A204.1 (cell line): ENCODE results near the gene BRD8.
A peak's percentile ranks its signal among the peaks of the same experiment; 100 is the strongest.
"Not testable (repeated sequence)": the region's sequence is repeated elsewhere in the genome, so short reads cannot be mapped to it uniquely, and the experiment has no call there.

Source experiments
- FAIRE-seq: peaks from 2 replicates; lab custom pipeline; 2012; peaks lifted over from hg19 to GRCh38; lab: Jason Lieb, UNC

Gene BRD8, protein sequence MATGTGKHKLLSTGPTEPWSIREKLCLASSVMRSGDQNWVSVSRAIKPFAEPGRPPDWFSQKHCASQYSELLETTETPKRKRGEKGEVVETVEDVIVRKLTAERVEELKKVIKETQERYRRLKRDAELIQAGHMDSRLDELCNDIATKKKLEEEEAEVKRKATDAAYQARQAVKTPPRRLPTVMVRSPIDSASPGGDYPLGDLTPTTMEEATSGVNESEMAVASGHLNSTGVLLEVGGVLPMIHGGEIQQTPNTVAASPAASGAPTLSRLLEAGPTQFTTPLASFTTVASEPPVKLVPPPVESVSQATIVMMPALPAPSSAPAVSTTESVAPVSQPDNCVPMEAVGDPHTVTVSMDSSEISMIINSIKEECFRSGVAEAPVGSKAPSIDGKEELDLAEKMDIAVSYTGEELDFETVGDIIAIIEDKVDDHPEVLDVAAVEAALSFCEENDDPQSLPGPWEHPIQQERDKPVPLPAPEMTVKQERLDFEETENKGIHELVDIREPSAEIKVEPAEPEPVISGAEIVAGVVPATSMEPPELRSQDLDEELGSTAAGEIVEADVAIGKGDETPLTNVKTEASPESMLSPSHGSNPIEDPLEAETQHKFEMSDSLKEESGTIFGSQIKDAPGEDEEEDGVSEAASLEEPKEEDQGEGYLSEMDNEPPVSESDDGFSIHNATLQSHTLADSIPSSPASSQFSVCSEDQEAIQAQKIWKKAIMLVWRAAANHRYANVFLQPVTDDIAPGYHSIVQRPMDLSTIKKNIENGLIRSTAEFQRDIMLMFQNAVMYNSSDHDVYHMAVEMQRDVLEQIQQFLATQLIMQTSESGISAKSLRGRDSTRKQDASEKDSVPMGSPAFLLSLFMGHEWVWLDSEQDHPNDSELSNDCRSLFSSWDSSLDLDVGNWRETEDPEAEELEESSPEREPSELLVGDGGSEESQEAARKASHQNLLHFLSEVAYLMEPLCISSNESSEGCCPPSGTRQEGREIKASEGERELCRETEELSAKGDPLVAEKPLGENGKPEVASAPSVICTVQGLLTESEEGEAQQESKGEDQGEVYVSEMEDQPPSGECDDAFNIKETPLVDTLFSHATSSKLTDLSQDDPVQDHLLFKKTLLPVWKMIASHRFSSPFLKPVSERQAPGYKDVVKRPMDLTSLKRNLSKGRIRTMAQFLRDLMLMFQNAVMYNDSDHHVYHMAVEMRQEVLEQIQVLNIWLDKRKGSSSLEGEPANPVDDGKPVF

DNA sequence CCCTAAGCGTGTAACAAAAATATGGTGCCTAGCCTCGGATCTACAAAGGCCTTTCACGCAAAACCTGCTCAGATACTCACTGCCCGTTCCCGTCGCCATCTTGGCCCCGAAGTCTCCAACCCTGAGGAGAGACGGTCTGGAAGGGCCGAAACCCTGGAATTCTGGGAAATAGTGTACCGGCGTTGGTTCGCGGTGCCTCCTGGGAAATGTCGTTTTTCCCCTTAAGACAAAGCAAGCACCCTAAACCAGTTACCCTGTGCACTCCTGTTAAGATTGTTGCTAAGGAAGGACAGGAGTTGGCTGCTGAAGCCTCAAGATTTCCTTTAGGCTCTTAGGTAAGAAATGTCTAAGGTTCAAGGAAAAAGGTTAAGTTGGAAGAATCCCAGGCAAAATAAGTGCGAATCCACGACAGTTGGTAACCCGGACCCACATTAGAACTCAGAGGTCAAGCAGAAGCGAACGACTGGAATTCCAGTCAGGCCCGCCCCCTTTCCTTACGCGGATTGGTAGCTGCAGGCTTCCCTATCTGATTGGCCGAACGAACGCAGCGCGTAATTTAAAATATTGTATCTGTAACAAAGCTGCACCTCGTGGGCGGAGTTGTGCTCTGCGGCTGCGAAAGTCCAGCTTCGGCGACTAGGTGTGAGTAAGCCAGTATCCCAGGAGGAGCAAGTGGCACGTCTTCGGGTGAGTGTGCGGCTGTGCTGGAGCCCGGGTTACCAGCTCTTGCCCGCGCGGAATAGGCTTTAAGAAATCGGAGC lies at the start of gene BRD8, which contains the start of gene KIF20A:
TSS of gene BRD8 (minus strand) at position 115 of the 761 bp plus-strand sequence. CDS start at position 99, 16 bp downstream.
TSS of gene KIF20A (plus strand) at position 597 of the 761 bp plus-strand sequence. CDS start 569 bp downstream, outside the sequence.
- peak; percentile 95 for FAIRE-seq

DNA sequence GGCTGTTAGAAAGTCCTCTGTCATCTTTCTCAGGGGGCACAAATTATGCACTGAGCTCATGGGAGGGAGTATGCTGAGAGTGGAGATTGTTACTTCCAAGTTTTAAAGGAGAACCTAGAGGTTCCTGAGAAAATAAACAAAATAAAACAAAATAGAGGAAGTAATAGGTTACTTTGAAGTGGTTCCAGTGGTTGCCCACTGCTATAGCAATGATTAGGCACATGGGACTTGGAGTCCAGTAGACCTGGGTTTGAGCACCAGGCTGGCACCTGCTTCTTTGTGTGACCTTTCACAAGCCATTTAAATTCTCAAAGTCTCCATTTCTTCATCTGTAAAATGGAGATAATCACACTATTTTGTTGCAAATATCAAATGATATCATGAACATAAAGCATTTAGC lies 48.5 kb upstream of the BRD8 start:
- FAIRE-seq = no peak

DNA sequence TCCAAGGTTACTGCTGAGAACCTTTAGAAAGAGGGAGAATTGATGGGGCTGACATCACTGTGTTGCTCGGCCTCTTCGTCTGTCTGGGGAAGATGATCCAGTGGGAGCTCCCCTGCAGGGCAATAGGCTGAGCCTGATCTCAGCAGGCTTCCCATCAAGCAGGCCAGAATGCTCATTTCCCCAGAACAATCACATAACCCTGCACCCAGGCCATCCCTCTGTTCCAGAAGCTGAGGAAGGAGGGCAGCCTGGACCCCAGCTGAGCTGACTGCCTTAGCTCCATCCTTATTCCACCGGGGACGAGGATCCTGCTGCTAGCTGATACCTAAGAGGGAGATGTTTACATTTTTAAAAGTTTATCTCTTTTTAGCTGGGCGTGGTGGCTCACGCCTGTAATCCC lies 46.3 kb upstream of the BRD8 start:
- FAIRE-seq = no peak

DNA sequence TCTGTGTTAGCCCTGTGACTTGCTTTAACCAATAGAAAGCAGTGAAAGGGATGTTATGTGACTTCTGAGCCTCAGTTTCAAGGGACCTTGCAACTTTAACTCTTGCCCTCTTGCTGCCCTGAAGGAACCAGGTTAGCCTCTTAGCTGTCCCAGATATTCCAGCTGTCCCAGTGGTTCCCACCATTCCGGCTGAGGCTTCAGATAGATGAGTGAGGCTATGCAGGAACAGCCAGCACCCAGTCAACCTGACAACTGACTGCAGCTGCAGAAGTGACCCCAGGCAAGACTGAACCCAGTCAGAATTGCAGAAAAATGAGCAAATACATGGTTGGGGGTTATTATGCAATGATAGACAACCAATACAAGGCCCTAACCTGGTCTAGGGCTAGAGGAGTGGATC lies 45.1 kb upstream of the BRD8 start:
- FAIRE-seq = no peak

DNA sequence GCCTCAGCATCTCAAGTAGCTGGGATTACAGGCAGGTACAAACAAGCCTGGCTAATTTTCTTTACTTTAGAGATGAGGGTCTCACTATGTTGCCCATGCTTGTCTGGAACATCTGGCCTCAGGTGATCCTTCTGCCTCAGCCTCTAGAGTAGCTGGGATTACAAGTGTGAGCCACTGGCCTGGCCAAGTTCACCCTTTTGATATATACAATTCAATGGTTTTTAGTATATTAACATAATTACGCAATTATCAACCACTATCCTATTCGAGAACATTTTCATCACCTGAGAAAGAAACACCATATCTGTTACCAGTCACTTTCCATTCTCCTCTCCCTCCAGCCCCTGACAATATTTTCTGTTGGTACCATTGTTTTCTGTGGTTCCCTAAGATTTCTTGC lies 38.4 kb upstream of the BRD8 start:
- no peak for FAIRE-seq

DNA sequence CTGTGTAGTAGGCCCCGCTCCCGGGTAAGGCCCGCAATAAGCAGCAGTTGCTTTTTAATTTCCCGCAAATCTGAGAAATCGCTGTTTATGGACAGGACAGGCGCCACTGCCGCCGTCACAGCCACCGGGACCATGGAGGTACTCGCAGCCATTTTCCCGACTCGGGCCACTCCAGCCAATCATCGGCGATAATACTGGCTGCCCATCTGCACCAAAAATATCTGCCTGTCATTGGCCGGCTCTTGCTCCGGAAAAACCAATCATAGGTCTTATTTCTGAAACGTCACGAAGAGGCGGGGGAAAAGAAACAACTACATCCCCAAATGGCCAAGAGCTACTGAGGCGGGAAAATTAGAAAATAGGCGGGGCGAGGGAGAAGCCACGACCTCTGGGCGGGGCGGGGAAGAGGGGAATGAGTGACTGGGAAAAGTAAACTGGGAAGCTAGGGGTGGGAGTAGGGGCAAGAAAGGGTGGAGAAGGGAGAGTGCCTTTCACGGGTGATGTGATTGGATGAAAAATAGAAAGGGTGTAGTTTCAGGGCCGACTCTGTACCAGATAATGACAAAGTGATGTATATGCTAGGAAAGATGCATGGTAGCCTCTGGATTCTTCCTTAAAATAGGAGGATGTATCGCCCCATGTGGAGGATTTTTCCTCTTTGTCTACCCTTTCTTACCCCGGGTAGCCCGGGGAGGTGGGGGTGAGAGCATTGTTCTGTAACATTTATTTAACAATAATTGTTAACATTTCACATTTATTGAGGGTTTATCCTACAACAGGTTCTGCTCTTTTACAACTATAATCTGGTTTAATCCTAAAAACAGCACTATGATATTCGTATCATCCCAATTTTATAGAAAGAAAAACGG lies 35.0 kb upstream of the BRD8 start, which contains the start of gene CDC23:
TSS of gene CDC23 (minus strand) at position 163 of the 869 bp plus-strand sequence. CDS start at position 152, 11 bp downstream.
- peak; percentile 100 for FAIRE-seq

DNA sequence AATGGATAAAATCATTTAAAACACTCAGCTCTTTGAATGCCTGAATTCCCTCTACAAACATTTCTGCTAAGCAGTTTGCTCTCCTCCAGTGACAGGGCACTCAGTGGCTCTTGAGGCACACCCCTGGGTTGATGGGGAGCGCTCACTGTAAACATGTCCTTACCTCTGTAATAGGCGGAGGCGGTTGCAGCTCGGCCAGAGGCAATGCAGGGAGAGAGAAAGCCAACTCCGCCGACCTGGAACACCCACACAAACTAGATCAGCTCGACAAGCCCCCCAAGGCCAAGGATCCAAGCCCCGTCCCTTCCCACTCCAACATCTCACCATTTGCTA lies 34.4 kb upstream of the BRD8 start:
- no peak for FAIRE-seq

DNA sequence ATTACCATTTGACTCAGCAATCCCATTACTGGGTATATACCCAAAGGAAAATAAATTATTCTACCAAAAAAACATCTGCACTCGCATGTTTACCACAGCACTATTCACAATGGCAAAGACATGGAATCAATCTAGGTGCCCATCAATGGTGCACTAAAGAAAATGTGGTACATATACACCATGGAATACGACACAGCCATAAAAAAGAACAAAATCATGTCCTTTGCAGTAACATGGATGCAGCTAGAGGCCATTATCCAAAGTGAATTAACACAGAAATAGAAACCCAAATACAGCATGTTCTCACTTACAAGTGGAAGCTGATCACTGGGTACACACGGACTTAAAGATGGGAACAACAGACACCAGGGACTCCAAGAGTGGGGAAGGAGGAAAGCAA lies 32.6 kb upstream of the BRD8 start:
- FAIRE-seq = no peak

DNA sequence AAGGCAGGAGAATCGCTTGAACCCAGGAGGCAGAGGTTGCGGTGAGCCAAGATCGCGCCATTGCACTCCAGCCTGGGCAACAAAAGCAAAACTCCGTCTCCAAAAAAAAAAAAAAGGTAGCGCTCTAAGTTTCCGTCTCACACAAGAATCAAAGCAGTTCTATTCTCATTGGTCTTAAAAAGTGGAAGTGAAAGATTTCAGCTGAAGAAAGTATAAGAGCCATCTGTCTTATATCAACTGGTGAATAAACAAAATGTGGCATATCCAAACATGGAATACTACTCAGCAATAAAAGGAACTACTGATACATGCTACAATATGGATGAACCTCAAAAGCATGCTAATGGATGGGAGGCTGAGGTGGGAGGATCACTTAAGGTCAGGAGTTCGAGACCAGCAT lies 15.4 kb upstream of the BRD8 start:
- not testable (repeated sequence) for FAIRE-seq

DNA sequence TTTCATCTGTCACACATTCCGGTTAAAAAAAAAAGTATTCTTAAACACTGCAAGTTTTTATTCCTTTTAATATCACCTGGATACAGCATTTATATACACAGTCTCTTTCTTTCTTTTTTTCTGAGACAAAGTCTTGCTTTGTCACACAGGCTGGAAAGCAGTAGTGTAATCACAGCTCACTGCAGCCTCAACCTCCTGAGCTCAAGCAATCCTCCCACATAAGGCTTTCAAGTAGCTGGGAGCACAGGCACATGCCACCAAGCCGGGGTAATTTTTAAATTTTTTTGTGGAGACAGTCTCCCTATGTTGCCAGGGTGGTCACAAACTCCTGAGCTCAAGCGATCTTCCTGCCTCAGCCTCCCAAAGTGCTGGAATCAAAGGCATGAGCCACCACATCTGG lies 14.4 kb upstream of the BRD8 start:
- no peak for FAIRE-seq

DNA sequence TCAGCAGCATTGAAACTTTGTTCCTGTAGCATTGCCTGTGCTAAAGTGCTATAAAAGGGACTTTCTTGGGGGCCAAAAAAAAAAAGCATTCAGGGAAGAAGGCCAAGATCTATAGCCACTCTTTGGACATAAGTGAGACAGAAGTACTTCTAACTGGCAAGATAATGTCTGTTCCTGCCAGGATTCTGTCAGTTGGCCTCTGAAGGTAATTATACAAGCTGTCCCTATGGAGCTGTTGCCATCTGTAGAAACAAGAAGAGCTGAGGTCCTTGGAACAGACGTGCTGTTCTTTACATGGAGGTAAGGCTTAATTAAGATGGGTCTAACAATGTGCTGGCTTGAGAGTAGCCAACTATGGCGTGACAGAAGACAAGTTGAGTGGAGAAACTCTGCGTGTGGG lies 10.2 kb upstream of the BRD8 start:
- FAIRE-seq = no peak

DNA sequence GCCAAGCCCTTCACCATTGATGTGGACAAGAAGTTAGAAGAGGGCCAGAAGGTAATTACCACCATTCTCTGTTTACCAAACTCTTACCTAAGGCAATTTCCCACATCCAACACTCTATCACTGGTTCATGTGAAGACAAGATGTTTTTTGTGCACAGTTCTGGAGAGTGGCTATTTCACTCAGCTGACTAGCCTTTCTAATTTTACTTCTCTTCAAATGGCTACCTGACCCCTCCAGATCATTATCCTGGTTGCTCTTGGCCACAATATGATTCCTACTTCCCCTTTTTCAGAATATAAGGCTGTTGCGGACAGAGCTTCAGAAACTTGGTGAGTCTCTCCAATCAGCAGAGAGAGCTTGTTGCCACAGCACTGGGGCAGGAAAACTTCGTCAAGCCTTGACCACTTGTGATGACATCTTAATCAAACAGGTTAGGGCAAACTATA lies 7.6 kb upstream of the BRD8 start:
- FAIRE-seq = no peak

DNA sequence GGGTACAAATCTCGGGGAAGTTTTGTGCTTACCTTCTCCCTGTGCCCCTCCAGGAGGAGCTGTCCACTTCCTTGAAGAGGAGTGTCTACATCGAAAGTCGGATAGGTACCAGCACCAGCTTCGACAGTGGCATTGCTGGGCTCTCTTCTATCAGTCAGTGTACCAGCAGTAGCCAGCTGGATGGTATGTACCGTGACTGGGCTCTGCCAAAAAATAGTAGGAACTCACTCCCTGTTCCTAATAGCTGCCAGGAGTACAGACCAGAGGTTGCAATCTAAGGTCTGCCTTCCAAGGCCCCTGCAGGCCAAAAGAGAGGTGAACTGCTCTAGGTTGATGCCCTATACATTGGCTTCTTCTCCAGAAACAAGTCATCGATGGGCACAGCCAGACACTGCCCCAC lies 4.4 kb upstream of the BRD8 start:
- FAIRE-seq = no peak

DNA sequence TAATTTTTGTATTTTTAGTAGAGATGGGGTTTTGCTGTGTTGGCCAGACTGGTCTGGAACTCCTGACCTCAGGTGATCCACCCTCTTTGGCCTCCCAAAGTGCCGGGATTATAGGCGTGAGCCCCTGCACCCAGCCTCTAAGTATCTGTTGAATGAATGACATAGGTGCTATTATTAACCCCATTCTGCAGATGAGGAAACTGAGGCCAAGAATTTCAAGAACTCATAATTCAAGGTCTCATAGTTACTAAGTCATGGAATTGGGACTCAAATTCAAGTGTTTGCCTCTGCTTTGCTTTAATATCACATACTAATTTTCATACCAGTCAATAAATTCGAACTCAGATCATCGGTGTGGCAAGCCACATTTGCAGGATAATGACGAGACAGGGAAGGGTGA lies 2.4 kb upstream of the BRD8 start:
- FAIRE-seq = no peak

DNA sequence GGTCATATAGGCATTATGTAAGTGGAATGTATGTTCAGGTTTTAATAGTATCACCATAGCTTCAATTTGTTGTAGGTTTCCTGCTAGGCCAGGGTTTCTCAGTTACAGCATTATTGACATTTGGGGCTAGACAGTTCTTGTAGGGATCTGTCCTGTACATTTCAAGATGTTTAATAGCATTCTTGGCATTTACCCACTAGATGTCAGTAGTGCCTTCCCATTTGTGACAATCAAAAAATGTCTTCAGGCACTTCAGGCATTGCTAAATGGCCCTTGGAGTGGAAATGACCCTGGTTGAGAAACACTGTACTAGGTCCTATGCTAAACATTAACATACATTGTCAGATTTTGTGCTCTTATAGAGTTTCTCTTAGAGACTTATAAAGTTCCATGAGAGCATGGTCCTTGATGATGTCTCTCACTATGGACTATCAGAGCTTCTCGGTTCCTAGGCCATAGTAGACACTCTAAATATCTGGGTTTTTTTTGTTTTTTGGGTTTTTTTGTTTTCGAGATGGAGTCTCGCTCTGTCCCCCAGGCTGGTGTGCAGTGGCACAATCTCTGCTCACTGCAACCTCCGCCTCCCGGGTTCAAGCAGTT lies 1.9 kb upstream of the BRD8 start:
- FAIRE-seq = peak; percentile 69

DNA sequence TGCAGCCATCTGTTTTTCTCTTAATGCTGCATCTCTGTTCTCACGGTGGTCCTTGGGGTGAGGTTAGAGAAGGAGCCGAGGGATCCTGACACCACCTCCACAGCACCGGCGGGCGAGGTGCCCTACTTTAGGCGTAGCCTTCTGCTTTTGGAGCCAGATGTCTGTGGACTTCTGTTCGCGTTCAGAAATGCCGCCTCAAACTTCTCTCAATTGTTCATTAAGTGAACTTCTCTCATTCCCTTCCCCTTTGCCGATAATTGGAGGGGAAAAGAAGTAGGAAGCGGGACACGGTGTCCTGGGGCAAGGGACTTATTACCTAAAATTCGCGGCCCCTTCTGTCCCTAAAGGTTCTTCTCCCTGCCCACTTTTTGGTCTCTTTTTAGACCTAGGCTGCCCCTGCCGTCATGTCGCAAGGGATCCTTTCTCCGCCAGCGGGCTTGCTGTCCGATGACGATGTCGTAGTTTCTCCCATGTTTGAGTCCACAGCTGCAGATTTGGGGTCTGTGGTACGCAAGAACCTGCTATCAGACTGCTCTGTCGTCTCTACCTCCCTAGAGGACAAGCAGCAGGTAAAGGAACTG lies 937 bp upstream of the BRD8 start:
- no peak for FAIRE-seq

DNA sequence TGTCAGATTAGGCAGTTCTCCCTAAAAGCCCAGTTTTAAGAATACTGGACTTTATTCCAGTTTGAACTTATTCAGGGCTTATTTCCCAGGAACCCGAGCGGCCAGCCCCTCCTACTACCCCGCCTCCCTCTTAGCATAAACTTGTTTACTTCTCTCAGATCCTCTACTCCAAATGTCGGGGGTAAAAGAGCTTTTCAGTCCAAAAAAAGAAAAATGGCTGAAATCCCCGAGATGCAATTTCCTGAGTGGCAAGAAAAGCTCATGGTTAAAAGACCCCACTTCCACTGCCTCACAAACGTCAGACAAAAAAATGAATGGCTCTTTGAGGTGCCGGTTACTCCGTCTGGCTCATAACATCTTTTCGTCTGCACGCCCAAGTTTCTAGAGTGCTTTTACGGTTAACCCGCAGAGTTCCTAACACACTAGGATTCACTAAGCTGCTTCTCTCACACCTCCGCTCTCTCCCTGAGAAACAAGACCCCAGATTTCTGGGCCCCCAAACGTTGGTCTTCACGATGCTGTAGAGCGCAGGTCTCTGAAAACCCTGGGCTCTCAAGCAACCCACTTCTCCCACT lies 402 bp downstream of the BRD8 start:
- no peak for FAIRE-seq

DNA sequence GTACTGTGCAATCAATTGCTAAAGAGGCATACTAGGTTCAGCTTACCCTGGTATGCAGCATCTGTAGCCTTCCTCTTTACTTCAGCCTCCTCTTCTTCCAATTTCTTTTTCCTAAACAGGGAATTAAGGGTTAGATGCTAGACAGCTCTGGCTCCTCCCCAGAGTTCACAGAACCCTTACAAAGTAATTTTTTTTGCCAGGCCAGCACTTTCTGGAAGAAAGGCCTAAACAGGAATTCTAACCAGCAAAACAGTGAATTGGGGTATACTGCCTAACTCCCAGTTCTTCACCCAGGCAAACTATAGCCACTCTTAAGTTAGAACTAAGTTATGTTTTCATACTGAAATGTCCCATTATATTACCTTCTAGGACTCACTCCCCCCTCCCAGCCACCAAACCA lies 8.1 kb downstream of the BRD8 start:
- no peak for FAIRE-seq

DNA sequence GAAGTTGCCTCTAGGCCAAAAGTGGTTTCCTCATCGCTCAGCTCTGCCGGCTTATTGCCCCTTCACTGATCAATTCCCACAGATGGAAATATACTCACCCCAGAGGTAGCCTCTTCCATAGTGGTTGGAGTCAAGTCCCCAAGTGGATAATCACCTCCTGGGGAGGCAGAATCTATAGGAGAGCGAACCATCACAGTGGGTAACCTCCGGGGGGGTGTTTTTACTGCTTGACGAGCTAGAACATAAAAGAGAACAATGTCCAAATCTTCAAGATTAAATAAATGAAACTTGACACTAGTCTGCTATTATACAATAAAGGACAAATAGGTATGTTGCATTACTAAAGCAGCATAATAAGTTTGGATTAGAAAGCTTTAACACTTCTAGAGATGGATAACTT lies 9.3 kb downstream of the BRD8 start:
- no peak for FAIRE-seq

DNA sequence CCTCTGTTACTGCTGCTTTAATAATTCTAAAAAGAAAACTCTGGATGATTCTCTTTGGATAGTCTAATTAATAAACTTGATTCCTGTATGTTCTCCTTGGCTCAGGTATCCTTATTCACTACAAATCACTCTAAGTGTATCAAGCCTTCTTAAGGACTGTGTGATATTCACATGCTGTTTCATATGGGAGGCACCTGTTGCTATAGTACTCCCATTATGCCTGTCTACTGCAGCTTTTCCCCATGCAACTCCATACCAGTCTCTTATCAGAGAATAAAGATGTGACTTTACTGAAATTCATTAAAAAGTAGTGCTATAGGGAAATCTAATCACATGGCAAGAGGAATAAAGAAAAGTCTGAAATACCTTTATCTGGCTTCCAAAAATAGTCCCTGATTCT lies 14.7 kb downstream of the BRD8 start:
- no peak for FAIRE-seq
